Measurements from ENCODE around the gene CYTH2. TPM values are rescaled to one million over a fixed set of nuclear protein-coding genes. Genes with fewer than 3 reads are reported as not detected.

The CYTH2 gene
- total and polyA plus RNA-seq, 8 donors: 25.4 to 54.2 (median 31.5) TPM

DNA sequence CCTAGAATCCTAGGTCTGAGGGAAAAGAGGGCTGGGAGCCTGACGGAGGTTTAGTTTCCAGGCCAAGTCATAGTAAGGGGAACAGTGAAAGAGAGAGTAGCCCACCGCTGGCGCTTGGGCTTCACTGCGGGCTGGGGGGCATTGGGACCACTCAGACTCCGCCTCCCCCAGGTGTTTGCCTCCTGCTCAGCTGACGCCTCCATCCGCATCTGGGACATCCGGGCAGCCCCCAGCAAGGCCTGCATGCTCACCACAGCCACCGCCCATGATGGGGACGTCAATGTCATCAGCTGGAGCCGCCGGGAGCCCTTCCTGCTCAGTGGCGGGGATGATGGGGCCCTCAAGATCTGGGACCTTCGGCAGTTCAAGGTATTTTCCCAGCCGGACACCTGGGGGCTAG lies 18.3 kb upstream of the CYTH2 start:
- no peaks in the 10 kb centered on the region for H3K27me3 ChIP-seq
- TF ChIP-seq, protein P1, sequence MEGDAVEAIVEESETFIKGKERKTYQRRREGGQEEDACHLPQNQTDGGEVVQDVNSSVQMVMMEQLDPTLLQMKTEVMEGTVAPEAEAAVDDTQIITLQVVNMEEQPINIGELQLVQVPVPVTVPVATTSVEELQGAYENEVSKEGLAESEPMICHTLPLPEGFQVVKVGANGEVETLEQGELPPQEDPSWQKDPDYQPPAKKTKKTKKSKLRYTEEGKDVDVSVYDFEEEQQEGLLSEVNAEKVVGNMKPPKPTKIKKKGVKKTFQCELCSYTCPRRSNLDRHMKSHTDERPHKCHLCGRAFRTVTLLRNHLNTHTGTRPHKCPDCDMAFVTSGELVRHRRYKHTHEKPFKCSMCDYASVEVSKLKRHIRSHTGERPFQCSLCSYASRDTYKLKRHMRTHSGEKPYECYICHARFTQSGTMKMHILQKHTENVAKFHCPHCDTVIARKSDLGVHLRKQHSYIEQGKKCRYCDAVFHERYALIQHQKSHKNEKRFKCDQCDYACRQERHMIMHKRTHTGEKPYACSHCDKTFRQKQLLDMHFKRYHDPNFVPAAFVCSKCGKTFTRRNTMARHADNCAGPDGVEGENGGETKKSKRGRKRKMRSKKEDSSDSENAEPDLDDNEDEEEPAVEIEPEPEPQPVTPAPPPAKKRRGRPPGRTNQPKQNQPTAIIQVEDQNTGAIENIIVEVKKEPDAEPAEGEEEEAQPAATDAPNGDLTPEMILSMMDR (IDR thresholded peaks at IDR 0.05): no peak
- H3K4me3 ChIP-seq: no peak overlapping the region
- DNase-seq (peak in 2 of 6 donors; percentile 25 to 58), ATAC-seq (no peak), FAIRE-seq (no peak)
- no peaks in the 10 kb centered on the region for H3K9me3 ChIP-seq
- H3K36me3 ChIP-seq: peaks cover 0 to 50% (median 24%) of the 10 kb centered on the region in 3 donors
- peaks cover 0 to 5% (median 0%) of the 10 kb centered on the region in 3 donors for H3K4me1 ChIP-seq
- 94 to 95% methylated on average over 15 of the region's 15 CpGs for WGBS, 2 donors
- intact Hi-C loops (cut with DNase I): no loop called here
- H3K27ac ChIP-seq: no peak overlapping the region

DNA sequence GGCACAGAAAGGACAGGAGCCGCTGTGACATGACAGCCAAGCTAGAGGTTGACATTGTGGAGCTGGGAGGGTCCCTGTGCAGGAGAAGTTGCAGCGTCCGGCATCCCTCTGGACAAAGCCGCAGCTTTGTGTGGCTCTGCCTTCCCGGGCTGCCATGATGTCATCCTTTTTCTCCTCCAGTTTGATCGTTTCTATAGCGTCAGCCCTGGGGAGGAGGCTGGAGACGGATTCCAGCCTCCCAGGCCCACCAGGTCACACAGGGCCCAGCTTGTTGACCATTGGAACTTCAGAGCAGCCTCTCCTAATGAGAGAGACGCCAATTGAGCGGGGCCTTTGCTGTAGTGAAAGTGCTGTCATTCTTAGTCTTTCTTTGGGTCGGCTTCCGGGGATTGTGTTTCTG lies 17.5 kb upstream of the CYTH2 start:
- FAIRE-seq (no peak), ATAC-seq (no peak)
- peaks cover 0 to 50% (median 24%) of the 10 kb centered on the region in 3 donors for H3K36me3 ChIP-seq

DNA sequence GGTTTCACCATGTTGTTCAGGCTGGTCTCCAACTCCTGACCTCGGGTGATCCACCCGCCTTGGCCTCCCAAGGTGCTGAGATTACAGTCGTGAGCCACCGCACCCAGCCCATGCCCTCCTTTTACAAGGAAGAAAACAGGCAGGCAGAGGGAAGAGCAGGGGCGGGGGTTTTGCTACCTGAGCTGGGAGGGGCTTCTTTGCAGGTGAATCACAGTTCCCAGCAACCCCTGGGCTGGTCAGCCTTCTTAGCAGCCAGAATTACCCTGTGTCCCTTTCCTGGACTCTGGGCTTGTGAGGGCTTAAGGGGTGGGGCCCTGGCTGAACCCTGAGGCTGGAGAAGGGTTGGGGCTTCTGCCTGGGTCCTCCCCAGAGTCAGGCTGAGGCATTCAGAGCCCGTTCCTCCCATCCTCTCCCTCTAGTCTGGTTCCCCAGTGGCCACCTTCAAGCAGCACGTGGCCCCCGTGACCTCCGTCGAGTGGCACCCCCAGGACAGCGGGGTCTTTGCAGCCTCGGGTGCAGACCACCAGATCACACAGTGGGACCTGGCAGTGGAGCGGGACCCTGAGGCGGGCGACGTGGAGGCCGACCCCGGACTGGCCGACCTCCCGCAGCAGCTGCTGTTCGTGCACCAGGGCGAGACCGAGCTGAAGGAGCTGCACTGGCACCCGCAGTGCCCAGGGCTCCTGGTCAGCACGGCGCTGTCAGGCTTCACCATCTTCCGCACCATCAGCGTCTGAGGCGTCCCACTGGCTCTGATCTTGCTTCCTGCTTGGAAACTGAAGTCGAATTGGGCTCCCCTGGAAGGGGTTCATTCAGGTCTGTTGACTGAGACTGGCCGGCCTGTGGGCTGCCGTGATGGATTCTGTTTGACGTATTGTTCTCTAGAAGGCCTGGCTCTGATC lies 16.6 kb upstream of the CYTH2 start:
- intact Hi-C loops (cut with DNase I): no loop called here
- H3K27ac ChIP-seq: no peak overlapping the region
- no peaks in the 10 kb centered on the region for H3K9me3 ChIP-seq
- 92 to 95% methylated on average over 33 of the region's 33 CpGs for WGBS, 2 donors
- no peaks in the 10 kb centered on the region for H3K27me3 ChIP-seq
- peak in 1 of 6 donors; percentile 71 for DNase-seq
- no peak for ATAC-seq
- H3K4me3 ChIP-seq: no peak overlapping the region
- peaks cover 0 to 46% (median 24%) of the 10 kb centered on the region in 3 donors for H3K36me3 ChIP-seq
- TF ChIP-seq, protein P1 (IDR thresholded peaks at IDR 0.05): no peak
- no peak for FAIRE-seq
- H3K4me1 ChIP-seq: no peaks in the 10 kb centered on the region

More for the DNA sequence above, 17.5 kb upstream of the CYTH2 start:
- no peak overlapping the region for H3K27ac ChIP-seq
- WGBS, 2 donors: 92 to 94% methylated on average over 12 of the region's 12 CpGs
- intact Hi-C loops (cut with DNase I): no loop called here
- H3K9me3 ChIP-seq: no peaks in the 10 kb centered on the region
- H3K4me1 ChIP-seq: peaks cover 0 to under 1% (median 0%) of the 10 kb centered on the region in 3 donors
- H3K4me3 ChIP-seq: no peak overlapping the region
- H3K27me3 ChIP-seq: no peaks in the 10 kb centered on the region
- TF ChIP-seq, protein P1 (IDR thresholded peaks at IDR 0.05): no peak
- no peak for DNase-seq

DNA sequence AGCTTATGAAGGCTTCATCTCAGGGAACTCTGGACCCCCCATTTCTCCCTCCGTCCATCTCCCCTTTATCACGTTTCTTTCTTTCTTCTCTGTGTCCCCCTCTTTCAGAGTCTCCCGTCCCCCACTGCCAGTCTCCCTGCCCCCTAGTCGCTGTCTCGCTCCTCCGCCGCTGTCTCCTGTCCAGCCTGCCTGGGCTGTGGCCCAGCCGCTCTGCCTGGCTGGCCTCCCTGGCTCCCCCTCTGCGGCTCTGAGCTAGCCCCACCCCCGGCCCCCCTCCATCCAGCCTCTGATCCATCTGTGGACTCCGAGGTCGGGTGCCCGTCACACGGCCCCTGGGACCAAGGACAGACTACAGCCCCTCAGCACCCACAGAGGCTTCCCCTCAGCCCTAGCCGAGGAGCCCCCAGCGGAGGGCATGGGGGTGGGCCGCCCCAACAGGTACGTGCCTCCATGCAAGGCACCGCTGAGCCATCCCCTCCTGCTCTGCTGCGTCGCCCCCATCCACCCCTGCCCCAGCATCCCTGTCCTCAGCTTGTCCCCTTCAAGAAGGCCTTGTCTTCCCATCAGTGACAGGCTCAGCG lies 14.9 kb upstream of the CYTH2 start:
- Histone ChIP-seq H3K27ac (no peak overlapping the region), H3K27me3 (no peaks in the 10 kb centered on the region), H3K36me3 (peaks cover 0 to 45% (median 24%) of the 10 kb centered on the region in 3 donors), H3K4me3 (no peak overlapping the region), H3K9me3 (no peaks in the 10 kb centered on the region), H3K4me1 (no peaks in the 10 kb centered on the region)
- 91 to 94% methylated on average over 17 to 22 of the region's 22 CpGs for WGBS, 2 donors
- TF ChIP-seq, protein P1 (IDR thresholded peaks at IDR 0.05): no peak
- DNase-seq (peak in 2 of 6 donors; percentile 24 to 59), FAIRE-seq (no peak), ATAC-seq (no peak)
- intact Hi-C loops (cut with DNase I): no loop called here
